Brain microvascular endothelial cell (primary cell): ENCODE data around the gene SEPTIN7.
"Not testable (repeated sequence)": the region's sequence is repeated elsewhere in the genome, so short reads cannot be mapped to it uniquely, and the experiment has no call there.

Source experiments
- DNase-seq: peaks from one replicate; pipeline ENCODE4 v3.0.0-alpha.2; 2020
- H3K27ac ChIP-seq: fragments of 250-450 bp; sonication (Bioruptor Pico); 2 replicates; pipeline ENCODE4 v1.5.1; 2020; ENCODE audit warnings: mild to moderate bottlenecking, moderate library complexity
- H3K27me3 ChIP-seq: fragments of 250-450 bp; sonication (Bioruptor Pico); replicated peaks from 2 replicates; pipeline ENCODE4 v1.5.1; 2020; ENCODE audit warnings: mild to moderate bottlenecking
- H3K36me3 ChIP-seq: fragments of 250-450 bp; sonication (Bioruptor Pico); replicated peaks from 2 replicates; pipeline ENCODE4 v1.5.1; 2020; ENCODE audit warnings: mild to moderate bottlenecking
- H3K4me3 ChIP-seq: 2 replicates; pipeline ENCODE4 v1.5.1; 2011; ENCODE audit warnings: low read depth, mild to moderate bottlenecking, control low read depth, low read length, moderate library complexity
- in situ Hi-C: cut with HindIII; loops from 2 replicates; pipeline ENCODE4 v1.10.0; 2017; ENCODE audit warnings: low sequenced_read_pairs, low pct_ligation_motif_present
- TF ChIP-seq, protein P1 (sequence below): IDR thresholded peaks from 2 replicates; pipeline ENCODE4 v1.5.1; 2011; ENCODE audit warnings: low read depth, mild to moderate bottlenecking, moderate library complexity, low read length, control low read depth, inconsistent platforms; ENCODE audit errors: missing control alignments

SEPTIN7 gene

GRCh38 chr7:35800718-35801391 lies at the start of gene SEPTIN7:
SEPTIN7 (plus strand) TSS chr7:35801057; CDS start chr7:35801210, 153 bp downstream.
- TF ChIP-seq, protein P1, sequence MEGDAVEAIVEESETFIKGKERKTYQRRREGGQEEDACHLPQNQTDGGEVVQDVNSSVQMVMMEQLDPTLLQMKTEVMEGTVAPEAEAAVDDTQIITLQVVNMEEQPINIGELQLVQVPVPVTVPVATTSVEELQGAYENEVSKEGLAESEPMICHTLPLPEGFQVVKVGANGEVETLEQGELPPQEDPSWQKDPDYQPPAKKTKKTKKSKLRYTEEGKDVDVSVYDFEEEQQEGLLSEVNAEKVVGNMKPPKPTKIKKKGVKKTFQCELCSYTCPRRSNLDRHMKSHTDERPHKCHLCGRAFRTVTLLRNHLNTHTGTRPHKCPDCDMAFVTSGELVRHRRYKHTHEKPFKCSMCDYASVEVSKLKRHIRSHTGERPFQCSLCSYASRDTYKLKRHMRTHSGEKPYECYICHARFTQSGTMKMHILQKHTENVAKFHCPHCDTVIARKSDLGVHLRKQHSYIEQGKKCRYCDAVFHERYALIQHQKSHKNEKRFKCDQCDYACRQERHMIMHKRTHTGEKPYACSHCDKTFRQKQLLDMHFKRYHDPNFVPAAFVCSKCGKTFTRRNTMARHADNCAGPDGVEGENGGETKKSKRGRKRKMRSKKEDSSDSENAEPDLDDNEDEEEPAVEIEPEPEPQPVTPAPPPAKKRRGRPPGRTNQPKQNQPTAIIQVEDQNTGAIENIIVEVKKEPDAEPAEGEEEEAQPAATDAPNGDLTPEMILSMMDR = no peak
- in situ Hi-C loops = no loop called here
- H3K36me3 ChIP-seq = no peaks in the 10 kb centered on the region
- DNase-seq = peak; percentile 97
- peak within 1 kb of the TSS; percentile 97 for H3K27ac ChIP-seq
- H3K4me3 ChIP-seq = peak within 1 kb of the TSS; percentile 90
- no peaks in the 10 kb centered on the region for H3K27me3 ChIP-seq

DNA sequence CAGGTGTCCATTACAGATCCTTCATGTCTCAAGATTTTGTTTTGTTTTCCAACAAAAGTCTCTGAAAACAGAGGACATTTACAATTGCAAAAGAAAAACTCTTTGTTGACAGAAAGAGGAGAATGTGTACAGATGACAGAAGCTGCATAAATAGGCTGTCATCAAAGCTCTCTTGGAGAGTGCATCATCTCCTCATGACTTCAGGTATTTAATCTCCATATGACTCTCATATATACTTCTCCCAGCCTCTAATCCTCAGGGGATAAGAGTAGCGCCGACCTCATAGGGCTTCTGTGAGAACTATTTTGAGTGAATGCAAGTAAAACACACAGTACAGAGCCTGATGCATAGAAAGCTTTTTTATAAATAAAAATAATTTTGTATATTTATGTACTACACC lies 48.1 kb upstream of the SEPTIN7 start:
- no peak overlapping the region for H3K4me3 ChIP-seq
- in situ Hi-C loops = no loop called here
- DNase-seq = no peak
- no peaks in the 10 kb centered on the region for H3K36me3 ChIP-seq
- H3K27me3 ChIP-seq = no peaks in the 10 kb centered on the region
- TF ChIP-seq, protein P1 = no peak
- peak overlapping the region; percentile 65 for H3K27ac ChIP-seq

DNA sequence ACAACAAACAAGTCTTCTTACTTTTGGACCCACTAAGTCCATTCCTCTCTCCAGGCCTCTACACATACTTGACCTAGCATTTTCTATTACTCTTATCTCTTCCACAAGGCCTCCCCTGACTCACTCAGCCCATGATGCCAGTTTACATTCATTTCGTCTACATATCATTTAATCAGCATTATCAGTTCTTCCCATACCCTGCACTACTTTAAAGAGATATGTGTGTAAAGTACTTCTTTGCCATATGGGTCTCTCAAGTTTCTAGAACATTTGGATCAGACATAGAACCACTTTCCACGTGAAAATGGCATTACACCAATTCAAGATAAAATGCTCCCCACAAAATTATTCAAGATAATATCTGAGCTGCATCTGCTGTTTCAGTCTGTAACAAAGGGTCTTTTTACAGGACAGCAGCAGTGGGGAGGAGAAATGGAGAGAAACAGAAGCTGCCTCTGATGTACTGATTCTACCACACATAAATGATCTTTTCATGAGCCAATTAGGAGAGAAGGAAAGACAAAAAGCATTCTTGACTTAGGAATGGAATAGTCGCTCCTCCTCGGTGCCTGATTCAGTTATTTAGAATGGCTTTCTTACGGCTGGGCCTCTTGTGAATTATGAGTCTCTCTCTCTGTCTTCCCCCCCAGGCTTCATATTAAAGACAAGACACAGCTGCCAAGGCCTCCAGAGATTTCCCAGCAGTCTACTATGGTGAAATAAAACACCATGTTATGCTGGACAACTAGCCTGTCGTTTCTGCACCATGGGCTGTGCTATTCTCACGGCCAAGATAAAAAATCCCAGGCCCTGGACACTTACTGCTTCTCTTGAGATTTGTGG lies 46.9 kb upstream of the SEPTIN7 start:
- TF ChIP-seq, protein P1 = no peak
- peak overlapping the region; percentile 5 for H3K27ac ChIP-seq
- in situ Hi-C loops = no loop called here
- DNase-seq = peak; percentile 58
- no peaks in the 10 kb centered on the region for H3K27me3 ChIP-seq
- H3K4me3 ChIP-seq = no peak overlapping the region
- no peaks in the 10 kb centered on the region for H3K36me3 ChIP-seq

GRCh38 chr7:35754741-35755140 lies 46.1 kb upstream of the SEPTIN7 start:
- Histone ChIP-seq H3K4me3 (no peak overlapping the region), H3K27ac (no peak overlapping the region), H3K27me3 (no peaks in the 10 kb centered on the region), H3K36me3 (no peaks in the 10 kb centered on the region)
- TF ChIP-seq, protein P1 = no peak
- no peak for DNase-seq
- in situ Hi-C loops = no loop called here

DNA sequence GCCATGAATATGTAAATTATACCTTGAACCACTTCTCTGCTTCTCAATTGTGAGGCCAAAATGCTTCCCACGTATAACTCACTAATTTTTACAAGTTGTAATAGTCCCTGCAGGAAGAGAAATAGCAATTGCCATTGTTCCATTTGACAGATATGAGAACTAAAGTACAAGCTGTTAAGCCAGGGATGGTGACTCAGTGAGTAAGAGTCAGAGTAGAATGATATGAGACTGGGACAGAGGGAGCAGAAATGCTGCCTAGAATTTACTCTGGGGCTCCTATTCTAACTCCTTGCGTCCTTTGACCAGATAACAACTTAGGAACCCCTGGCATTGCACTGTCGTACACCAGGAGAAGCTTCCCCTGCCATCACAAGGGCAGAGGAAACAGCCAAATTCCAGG lies 45.1 kb upstream of the SEPTIN7 start:
- H3K27ac ChIP-seq = no peak overlapping the region
- in situ Hi-C loops = no loop called here
- H3K27me3 ChIP-seq = no peaks in the 10 kb centered on the region
- TF ChIP-seq, protein P1 = no peak
- no peaks in the 10 kb centered on the region for H3K36me3 ChIP-seq
- DNase-seq = no peak
- H3K4me3 ChIP-seq = no peak overlapping the region

GRCh38 chr7:35756453-35756852 lies 44.4 kb upstream of the SEPTIN7 start:
- H3K4me3 ChIP-seq, in situ Hi-C loops, H3K27me3 ChIP-seq, DNase-seq, H3K36me3 ChIP-seq, H3K27ac ChIP-seq: not testable (repeated sequence)
